ENCODE measurements around the gene FEM1B.

The FEM1B gene

GRCh38 chr15:68271854-68272471 lies 5.6 kb upstream of the FEM1B start:
- peak overlapping the region in 1 of 3 experiments; percentile 25 for H3K4me3 Mint-ChIP-seq
- H3K9me3 Mint-ChIP-seq, result no peaks in the 10 kb centered on the region
- H3K36me3 Mint-ChIP-seq (ENCODE audit: low read depth), result no peaks in the 10 kb centered on the region
- peak overlapping the region; percentile 11 to 87 (median 52) for H3K27ac Mint-ChIP-seq
- no peaks in the 10 kb centered on the region for H3K27me3 Mint-ChIP-seq (ENCODE audit: low read depth)
- no peak for TF ChIP-seq CTCF (IDR thresholded peaks at IDR 0.05; ENCODE audit: unreplicated experiment in 3 of 3)
- H3K4me1 Mint-ChIP-seq, result peaks cover 46% of the 10 kb centered on the region

GRCh38 chr15:68272721-68273271 lies 4.7 kb upstream of the FEM1B start:
- Mint-ChIP-seq H3K4me3 (peak overlapping the region in 1 of 3 experiments; percentile 57), H3K36me3 (ENCODE audit: low read depth) (no peaks in the 10 kb centered on the region), H3K27me3 (ENCODE audit: low read depth) (peaks cover 4% of the 10 kb centered on the region), H3K9me3 (no peaks in the 10 kb centered on the region), H3K27ac (peak overlapping the region; percentile 27 to 87 (median 52)), H3K4me1 (peaks cover 50% of the 10 kb centered on the region)
- no peak for TF ChIP-seq CTCF (IDR thresholded peaks at IDR 0.05; ENCODE audit: unreplicated experiment in 3 of 3)

GRCh38 chr15:68274201-68274848 lies 3.2 kb upstream of the FEM1B start:
- peak overlapping the region; percentile 22 to 95 (median 57) for H3K4me3 Mint-ChIP-seq
- H3K27ac Mint-ChIP-seq, result peak overlapping the region; percentile 92 to 100 (median 100)
- H3K4me1 Mint-ChIP-seq, result peaks cover 56% of the 10 kb centered on the region
- H3K27me3 Mint-ChIP-seq (ENCODE audit: low read depth), result peaks cover 4% of the 10 kb centered on the region
- no peak for TF ChIP-seq CTCF (IDR thresholded peaks at IDR 0.05; ENCODE audit: unreplicated experiment in 3 of 3)
- no peaks in the 10 kb centered on the region for H3K36me3 Mint-ChIP-seq (ENCODE audit: low read depth)
- H3K9me3 Mint-ChIP-seq, result no peaks in the 10 kb centered on the region

- no peak for TF ChIP-seq CTCF (IDR thresholded peaks at IDR 0.05; ENCODE audit: unreplicated experiment in 3 of 3)
- Mint-ChIP-seq H3K9me3 (no peaks in the 10 kb centered on the region), H3K36me3 (ENCODE audit: low read depth) (peaks cover 6% of the 10 kb centered on the region), H3K27me3 (ENCODE audit: low read depth) (peaks cover 4% of the 10 kb centered on the region), H3K4me3 (peak overlapping the region; percentile 61 to 95 (median 84)), H3K4me1 (peaks cover 65% of the 10 kb centered on the region), H3K27ac (peak overlapping the region; percentile 100)
These were observed 2.3 kb upstream of the FEM1B start for GRCh38 chr15:68275165-68275746.

- Mint-ChIP-seq H3K27ac (peak overlapping the region; percentile 100), H3K36me3 (ENCODE audit: low read depth) (peaks cover 7% of the 10 kb centered on the region), H3K4me3 (peak overlapping the region; percentile 94 to 98 (median 95)), H3K27me3 (ENCODE audit: low read depth) (peaks cover 4% of the 10 kb centered on the region), H3K9me3 (no peaks in the 10 kb centered on the region), H3K4me1 (peaks cover 72% of the 10 kb centered on the region)
- TF ChIP-seq CTCF (IDR thresholded peaks at IDR 0.05; ENCODE audit: unreplicated experiment in 3 of 3), result no peak
These were observed 877 bp upstream of the FEM1B start for GRCh38 chr15:68276668-68277067.
